GM19452 (cell line): Measurements from ENCODE around the gene RAP1GAP2.
"Not testable (repeated sequence)": the region's sequence is repeated elsewhere in the genome, so short reads cannot be mapped to it uniquely, and the experiment has no call there.

Source experiments
- ATAC-seq: cut with Tn5 transposase; IDR thresholded peaks from one replicate; pipeline ENCODE4 v1.9.1; 2021; ENCODE audit not compliant: unreplicated experiment

Gene RAP1GAP2

GRCh38 chr17:3015890-3016289 lies 219.7 kb downstream of the RAP1GAP2 start:
- ATAC-seq, result no peak

- ATAC-seq, result no peak
Measured at GRCh38 chr17:3017936-3018335, 221.7 kb downstream of the RAP1GAP2 start.

GRCh38 chr17:3019761-3020160 lies 223.5 kb downstream of the RAP1GAP2 start:
- no peak for ATAC-seq

- ATAC-seq, result no peak
Measured at GRCh38 chr17:3020381-3020780, 224.1 kb downstream of the RAP1GAP2 start.

- ATAC-seq, result no peak
Measured at GRCh38 chr17:3022197-3022596, 226.0 kb downstream of the RAP1GAP2 start.

GRCh38 chr17:3024346-3024745 lies 228.1 kb downstream of the RAP1GAP2 start:
- no peak for ATAC-seq

GRCh38 chr17:3025421-3026124 lies 229.3 kb downstream of the RAP1GAP2 start:
- ATAC-seq, result no peak

GRCh38 chr17:3026125-3026855 lies 230.1 kb downstream of the RAP1GAP2 start:
- ATAC-seq, result no peak

GRCh38 chr17:3026856-3027751 lies 230.9 kb downstream of the RAP1GAP2 start:
- ATAC-seq, result no peak

- no peak for ATAC-seq
Measured at GRCh38 chr17:3027786-3028532, 231.7 kb downstream of the RAP1GAP2 start.

GRCh38 chr17:3029213-3029913 lies 233.1 kb downstream of the RAP1GAP2 start:
- ATAC-seq, result no peak

GRCh38 chr17:3030096-3030495 lies 233.9 kb downstream of the RAP1GAP2 start:
- ATAC-seq, result no peak

- ATAC-seq, result not testable (repeated sequence)
Measured at GRCh38 chr17:3030852-3031470, 234.7 kb downstream of the RAP1GAP2 start.

- no peak for ATAC-seq
Measured at GRCh38 chr17:3032258-3033247, 236.3 kb downstream of the RAP1GAP2 start.

GRCh38 chr17:3033248-3033640 lies 237.0 kb downstream of the RAP1GAP2 start:
- ATAC-seq, result no peak

GRCh38 chr17:3033741-3034577 lies 237.7 kb downstream of the RAP1GAP2 start:
- no peak for ATAC-seq

- ATAC-seq, result no peak
Measured at GRCh38 chr17:3034578-3034920, 238.3 kb downstream of the RAP1GAP2 start.
